ENCODE measurements around the gene ANKRD31.

The ANKRD31 gene

GRCh38 chr5:75192804-75193203 is 43.9 kb downstream of the ANKRD31 start:
- no peak for ATAC-seq
- TF ChIP-seq CREB5 (CRISPR knock-in tag; IDR thresholded peaks at IDR 0.05; ENCODE audit: low read depth) (no peak), SNAI2 (CRISPR knock-in tag; IDR thresholded peaks at IDR 0.05) (no peak)

- no peak for TF ChIP-seq SNAI2 (CRISPR knock-in tag; IDR thresholded peaks at IDR 0.05)
- TF ChIP-seq TSHZ2 (CRISPR knock-in tag; IDR thresholded peaks at IDR 0.05): no peak
- no peak for TF ChIP-seq ARNTL (CRISPR knock-in tag; IDR thresholded peaks at IDR 0.05; ENCODE audit: borderline replicate concordance, low read depth)
- no peak for TF ChIP-seq CSRNP3 (CRISPR knock-in tag; IDR thresholded peaks at IDR 0.05)
- TF ChIP-seq ZC3H10 (CRISPR knock-in tag; IDR thresholded peaks at IDR 0.05): no peak
- TF ChIP-seq ZFP30 (CRISPR knock-in tag; IDR thresholded peaks at IDR 0.05): no peak
- no peak for TF ChIP-seq TOX (CRISPR knock-in tag; IDR thresholded peaks at IDR 0.05; ENCODE audit: borderline replicate concordance)
- no peak for TF ChIP-seq PATZ1 (CRISPR knock-in tag; IDR thresholded peaks at IDR 0.05; ENCODE audit: borderline replicate concordance)
- no peak for TF ChIP-seq TCF4 (CRISPR knock-in tag; IDR thresholded peaks at IDR 0.05; ENCODE audit: borderline replicate concordance)
- TF ChIP-seq POU6F1 (CRISPR knock-in tag; IDR thresholded peaks at IDR 0.05; ENCODE audit: borderline replicate concordance, low read depth): no peak
- no peak for TF ChIP-seq ZFP3 (CRISPR knock-in tag; IDR thresholded peaks at IDR 0.05)
- TF ChIP-seq ESRRG (CRISPR knock-in tag; IDR thresholded peaks at IDR 0.05): no peak
- ATAC-seq: no peak
Observed at GRCh38 chr5:75192264-75192663, 44.4 kb downstream of the ANKRD31 start.

GRCh38 chr5:75190227-75190626 is 46.5 kb downstream of the ANKRD31 start:
- TF ChIP-seq SNAI2 (CRISPR knock-in tag; IDR thresholded peaks at IDR 0.05): no peak
- ATAC-seq: no peak

- no peak for ATAC-seq
- no peak for TF ChIP-seq TCF4 (CRISPR knock-in tag; IDR thresholded peaks at IDR 0.05; ENCODE audit: borderline replicate concordance)
- TF ChIP-seq TOX (CRISPR knock-in tag; IDR thresholded peaks at IDR 0.05; ENCODE audit: borderline replicate concordance): no peak
- TF ChIP-seq ZFP3 (CRISPR knock-in tag; IDR thresholded peaks at IDR 0.05): no peak
- TF ChIP-seq PPARA (CRISPR knock-in tag; IDR thresholded peaks at IDR 0.05; ENCODE audit: borderline replicate concordance): no peak
- no peak for TF ChIP-seq ZNF8 (CRISPR knock-in tag; IDR thresholded peaks at IDR 0.05)
- no peak for TF ChIP-seq CSRNP3 (CRISPR knock-in tag; IDR thresholded peaks at IDR 0.05)
- no peak for TF ChIP-seq ISL1 (CRISPR knock-in tag; IDR thresholded peaks at IDR 0.05)
- no peak for TF ChIP-seq ZNF70 (CRISPR knock-in tag; IDR thresholded peaks at IDR 0.05)
- no peak for TF ChIP-seq PATZ1 (CRISPR knock-in tag; IDR thresholded peaks at IDR 0.05; ENCODE audit: borderline replicate concordance)
- no peak for TF ChIP-seq CSDC2 (CRISPR knock-in tag; IDR thresholded peaks at IDR 0.05)
- no peak for TF ChIP-seq ZFP30 (CRISPR knock-in tag; IDR thresholded peaks at IDR 0.05)
- no peak for TF ChIP-seq ESRRG (CRISPR knock-in tag; IDR thresholded peaks at IDR 0.05)
- no peak for TF ChIP-seq BACH2 (CRISPR knock-in tag; IDR thresholded peaks at IDR 0.05; ENCODE audit: borderline replicate concordance)
- no peak for TF ChIP-seq ARNTL (CRISPR knock-in tag; IDR thresholded peaks at IDR 0.05; ENCODE audit: borderline replicate concordance, low read depth)
- no peak for TF ChIP-seq TSHZ2 (CRISPR knock-in tag; IDR thresholded peaks at IDR 0.05)
Observed at GRCh38 chr5:75189353-75189752, 47.3 kb downstream of the ANKRD31 start.
